EL (cell line): Measurements from ENCODE around the gene ITGBL1.
A peak's percentile ranks its signal among the peaks of the same experiment; 100 is the strongest.
"Not testable (repeated sequence)": the region's sequence is repeated elsewhere in the genome, so short reads cannot be mapped to it uniquely, and the experiment has no call there.

ENCODE experiments used
- DNase-seq: peaks from one replicate; pipeline ENCODE4 v3.0.0-alpha.2; 2016

The ITGBL1 gene

DNA sequence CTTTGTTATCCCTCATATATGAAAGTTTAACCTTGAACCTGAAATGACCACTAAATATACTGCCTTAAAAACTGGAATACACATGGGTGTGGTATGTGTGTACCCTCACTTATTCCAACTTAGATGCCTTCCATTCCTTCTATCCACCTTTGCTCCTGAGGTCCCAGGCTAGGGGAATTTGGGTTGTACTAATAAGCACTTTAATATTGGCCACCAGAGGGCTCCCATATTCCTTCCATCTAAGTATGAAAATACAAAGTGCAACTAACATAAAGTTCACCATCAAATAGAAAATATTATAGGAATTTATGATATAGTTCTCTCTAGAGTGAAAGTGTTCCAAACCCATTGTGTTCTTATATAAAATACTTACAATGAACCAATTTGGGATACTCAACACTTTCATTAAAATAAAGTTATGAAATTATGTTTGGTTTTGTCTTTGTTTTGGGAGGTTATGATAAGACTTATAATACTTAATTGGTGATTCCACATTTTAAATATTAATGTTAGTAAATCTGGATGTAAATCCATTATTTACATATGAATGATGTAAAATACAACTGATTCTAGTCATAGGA lies 62.3 kb downstream of the ITGBL1 start:
- DNase-seq = peak; percentile 70

DNA sequence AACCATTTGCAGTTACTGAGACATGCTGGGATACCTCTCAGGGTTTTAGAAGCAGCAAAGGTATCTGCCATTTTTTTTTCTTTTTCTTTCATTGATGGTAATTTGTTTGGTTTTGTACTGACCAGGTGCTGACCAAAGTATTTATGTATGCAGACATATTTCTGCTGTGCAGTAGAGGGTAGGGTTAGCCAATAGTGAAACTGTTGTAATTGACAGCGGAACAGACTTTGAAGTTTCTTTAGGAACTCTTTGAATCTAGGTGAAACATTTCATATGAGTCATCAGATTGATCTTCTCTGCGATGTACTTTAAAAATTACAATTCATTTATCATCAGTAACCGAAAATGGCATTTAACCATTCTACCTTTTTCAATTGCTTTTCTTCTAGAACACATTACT lies 63.0 kb downstream of the ITGBL1 start:
- no peak for DNase-seq

DNA sequence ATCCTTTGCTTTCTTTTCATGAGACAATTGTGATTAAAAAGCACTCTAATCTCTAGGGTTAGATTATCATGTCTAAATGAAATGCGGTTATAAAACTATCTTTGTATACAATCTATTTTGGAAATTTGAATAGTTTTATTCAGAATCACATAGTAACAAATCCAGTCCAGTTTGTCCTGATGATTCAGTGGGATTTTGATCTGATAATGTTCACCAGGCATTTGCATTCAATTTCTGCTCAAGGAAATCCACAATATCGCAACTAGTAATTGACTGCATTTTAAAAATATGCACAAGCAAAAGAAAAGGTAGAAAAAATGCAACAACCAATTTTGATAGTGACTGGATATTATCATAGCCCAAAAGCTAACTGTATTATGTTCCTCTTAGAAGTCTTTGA lies 63.8 kb downstream of the ITGBL1 start:
- no peak for DNase-seq

DNA sequence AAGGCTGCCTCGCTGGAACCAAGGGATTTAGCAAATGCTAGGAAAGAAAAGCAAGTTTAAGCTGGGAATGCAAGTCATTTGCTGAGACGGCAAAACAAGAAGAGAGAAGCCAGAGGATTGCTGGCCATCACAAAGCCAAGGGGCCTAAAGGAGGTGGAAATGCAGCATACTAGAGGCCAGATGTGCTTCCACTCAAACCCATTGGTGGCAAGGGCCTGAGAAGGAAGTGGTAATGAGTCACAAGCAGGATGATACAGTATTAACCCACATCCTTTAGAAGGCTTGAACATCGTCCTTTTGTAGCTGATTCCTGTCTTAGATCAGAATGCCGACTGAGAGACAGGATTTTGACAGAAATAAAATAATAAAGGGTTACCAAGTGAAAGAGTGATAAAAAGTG lies 68.2 kb downstream of the ITGBL1 start:
- DNase-seq = peak; percentile 90

DNA sequence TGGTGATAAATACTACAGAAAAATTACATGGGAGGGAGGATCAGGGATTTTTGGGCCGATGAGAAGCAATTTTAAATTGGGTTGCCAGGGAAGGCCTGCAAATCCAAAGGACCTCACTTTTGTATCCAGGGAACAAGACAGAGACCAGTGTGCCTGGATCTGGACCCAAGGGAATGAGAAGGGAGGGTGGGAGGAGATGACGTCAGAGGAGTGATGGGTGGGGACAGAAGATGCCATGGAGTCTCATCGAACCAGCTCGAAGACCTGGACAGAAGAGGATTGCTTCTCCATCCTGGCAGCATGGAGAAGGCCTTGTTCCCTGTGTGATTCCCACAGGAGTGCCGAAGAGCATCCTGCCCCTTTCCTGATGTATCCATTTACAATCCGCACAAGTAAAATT lies 68.9 kb downstream of the ITGBL1 start:
- DNase-seq = no peak

DNA sequence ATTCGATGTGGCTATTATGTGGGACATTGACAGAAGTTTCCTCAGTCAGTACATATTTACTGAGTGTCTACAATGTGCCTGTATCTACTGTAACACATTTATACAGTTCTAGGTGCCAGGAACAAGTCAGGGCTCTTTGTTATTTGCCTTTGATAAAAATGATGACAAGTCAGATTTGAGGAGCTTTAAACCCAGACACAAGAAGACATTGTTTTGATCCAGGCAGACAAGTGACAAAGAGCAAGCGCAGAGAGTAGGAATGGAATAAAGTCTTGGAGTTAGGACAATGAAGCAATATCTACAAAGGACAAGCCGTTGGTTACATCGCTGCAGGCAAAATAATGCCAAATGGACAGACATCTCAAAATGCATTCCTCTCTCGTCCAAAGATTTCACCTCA lies 70.1 kb downstream of the ITGBL1 start:
- no peak for DNase-seq

DNA sequence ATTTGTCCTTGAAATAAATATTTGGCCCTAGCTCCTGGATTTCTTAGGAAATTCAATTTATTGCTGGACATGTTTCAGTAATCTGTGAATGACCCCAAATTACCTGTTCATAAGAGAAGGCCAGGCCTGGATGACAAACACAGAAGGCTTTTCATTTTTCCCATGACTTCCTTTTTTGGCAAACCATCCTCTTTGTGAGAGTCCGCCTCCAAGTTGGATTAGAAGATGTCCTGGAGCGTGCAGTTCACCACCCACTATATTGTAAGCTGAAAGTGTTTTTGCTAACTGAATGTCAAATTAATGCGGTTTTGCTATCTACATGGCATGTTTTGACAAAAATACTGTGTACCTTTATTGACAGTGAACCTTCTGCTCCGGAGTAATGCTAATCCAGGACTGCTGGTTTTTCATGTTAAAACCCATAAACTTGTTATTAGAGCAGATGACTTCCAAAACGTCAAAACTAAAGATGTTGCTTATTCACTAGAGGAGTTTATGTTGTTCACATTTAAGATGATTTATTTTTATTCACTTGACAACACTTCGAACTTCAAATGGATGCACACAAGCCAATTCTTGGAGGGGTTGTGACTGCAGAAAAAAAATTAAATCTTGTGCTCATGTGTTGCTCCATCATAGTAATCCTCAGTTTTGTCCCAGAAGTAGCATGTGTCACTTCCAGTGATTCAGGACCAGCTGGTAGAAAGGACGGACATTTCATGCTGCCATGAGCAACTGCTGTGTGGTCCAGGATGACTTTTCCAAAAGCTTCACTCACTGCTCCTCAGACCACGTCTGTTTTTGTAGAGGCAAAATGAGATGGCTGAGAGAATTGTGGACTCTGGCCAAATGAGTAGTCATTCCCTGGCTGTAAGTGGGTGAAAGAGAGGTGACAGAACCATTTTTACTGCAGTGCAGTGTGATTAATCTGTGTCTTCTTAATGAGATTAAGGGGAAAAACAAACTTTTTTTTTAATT lies 71.0 kb downstream of the ITGBL1 start:
- DNase-seq = peak; percentile 82

DNA sequence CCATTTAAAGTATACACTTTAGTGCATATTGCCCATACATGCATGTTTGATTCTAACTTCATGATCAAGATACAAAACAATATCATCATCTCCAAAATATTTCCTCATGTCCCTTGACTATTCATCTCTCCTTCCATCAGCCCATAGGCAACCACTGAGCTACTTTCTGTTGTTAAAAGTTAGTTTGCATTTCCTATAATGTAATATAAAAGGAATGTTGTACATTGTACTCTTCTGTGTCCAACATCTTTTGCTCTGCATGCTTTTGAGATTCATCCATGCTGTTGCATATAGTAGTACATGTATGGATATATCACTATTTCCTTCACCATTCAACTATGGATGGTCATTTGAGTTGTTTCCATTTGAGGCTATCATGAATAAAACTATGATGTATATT lies 74.7 kb downstream of the ITGBL1 start:
- DNase-seq = peak; percentile 65

DNA sequence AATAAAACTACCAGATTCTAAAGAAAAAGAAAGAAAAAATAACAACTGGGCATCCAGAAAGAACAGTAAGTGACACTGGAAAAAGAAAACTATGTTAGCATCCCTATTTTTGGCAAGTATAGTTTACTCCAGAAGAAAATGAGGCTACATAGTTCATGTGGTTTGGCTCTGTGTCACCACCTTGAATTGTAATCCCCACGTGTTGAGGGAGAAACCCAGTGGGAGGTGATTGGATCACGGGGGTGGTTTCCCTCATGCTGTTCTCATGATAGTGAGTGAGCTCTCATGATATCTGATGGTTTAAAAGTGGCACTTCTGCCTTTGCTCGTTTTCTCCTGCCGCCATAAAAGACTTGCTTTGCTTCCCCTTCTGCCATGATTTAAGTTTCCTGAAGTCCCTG lies 76.9 kb downstream of the ITGBL1 start:
- DNase-seq = peak; percentile 84

DNA sequence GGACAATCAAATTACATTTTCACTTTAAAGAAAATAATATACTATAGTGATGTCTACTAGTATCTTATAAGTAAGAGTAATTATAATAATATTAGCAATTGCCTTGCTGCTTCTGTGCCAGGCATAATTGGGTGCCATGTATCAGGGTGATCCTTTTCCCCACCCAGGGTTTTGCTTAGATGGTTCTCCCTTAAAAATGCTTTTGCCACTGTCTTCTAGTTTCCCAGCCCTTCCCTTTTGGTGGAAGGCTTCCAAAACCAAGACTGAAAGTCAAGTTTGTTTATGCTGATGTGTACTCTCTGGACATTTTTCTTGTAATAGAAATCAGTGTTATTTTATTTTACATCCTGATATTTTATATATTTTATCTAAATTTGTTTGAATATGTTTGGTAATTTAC lies 77.8 kb downstream of the ITGBL1 start:
- no peak for DNase-seq

DNA sequence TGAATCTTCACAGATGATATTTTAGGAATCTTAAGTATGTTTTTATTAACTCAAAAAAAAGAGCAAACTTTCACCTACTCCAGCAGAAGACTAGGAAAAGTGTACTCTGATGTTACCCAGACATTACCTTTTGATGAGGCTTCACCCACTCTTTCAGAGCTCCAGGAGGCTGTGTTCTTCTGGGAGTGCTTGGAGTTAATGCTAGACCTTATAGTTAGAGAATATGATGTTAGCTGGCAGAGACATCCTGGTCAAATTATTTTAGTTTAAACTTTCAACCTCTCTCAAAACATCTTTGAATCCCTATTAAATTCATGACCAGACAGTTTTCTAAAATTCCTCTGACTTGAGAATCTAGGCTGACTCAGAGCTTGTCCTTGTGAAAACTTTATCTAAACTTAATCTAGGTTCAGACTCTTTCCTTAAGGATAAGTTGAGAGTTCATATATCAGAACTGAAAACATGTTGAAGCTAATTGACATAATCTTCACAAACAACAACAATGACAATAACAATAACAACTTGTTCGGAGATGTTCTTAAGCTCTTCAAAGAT lies 82.8 kb downstream of the ITGBL1 start:
- DNase-seq = peak; percentile 62

DNA sequence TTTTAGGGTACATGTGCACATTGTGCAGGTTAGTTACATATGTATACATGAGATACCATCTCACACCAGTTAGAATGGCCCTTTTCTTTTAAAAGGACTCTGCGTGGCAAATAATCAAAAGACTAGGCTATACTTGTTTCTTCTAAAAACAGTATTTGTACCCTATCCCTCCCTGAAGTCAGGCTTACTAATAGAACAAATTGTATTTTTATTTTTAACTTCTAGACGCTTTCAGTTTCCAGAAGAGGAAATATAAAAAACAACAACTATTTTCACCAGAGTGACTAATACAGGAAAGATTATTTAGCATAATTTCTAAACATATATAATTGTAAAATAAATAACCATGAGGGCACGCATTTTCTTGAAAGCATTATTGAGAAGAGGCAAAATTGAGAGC lies 83.6 kb downstream of the ITGBL1 start:
- no peak for DNase-seq

DNA sequence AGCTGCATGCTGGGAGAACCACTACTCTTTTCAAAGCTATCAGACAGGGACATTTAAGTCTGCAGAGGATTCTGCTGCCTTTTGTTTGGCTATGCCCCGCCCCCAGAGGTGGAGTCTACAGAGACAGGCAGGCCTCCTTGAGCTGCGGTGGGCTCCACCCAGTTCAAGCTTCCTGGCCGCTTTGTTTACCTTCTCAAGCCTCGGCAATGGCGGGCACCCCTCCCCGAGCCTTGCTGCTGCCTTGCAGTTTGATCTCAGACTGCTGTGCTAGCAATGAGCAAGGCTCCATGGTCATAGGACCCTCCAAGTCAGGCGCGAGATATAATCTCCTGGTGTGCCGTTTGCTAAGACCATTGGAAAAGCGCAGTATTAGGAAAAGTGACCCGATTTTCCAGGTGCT lies 92.1 kb downstream of the ITGBL1 start:
- not testable (repeated sequence) for DNase-seq

DNA sequence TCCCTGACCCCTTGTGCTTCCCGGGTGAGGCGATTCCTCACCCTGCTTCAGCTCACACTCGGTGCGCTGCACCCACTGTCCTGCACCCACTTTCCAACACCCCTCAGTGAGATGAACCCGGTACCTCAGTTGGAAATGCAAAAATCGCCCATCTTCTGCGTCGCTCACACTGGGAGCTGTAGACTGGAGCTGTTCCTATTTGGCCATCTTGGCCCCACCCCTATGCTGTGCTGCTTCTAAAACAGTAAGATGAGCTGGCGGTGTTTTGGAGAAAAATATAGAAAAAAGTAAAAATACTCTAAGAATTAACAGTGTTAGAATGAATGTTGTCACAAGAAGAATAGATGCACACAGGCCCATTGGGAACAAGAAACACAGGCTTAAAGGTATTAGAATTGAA lies 92.5 kb downstream of the ITGBL1 start:
- no peak for DNase-seq

DNA sequence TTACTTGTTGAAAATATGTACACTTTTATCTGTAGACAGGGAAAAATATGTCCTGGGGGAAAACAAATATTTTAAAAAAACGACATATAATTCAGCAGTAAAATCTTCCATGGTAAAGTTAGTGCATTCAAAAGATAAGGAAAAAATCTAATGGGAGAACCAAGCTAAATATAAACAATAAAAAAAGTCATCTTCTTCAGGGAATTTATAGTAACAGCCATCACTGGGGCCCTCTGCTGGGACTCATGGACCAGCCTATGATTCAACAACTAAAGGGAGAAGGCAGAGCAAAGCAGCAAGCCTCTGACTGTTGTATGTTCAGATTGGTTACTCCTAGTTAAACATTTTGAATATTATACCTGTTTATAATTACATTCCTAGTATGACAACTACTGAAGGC lies 93.0 kb downstream of the ITGBL1 start:
- DNase-seq = peak; percentile 62

DNA sequence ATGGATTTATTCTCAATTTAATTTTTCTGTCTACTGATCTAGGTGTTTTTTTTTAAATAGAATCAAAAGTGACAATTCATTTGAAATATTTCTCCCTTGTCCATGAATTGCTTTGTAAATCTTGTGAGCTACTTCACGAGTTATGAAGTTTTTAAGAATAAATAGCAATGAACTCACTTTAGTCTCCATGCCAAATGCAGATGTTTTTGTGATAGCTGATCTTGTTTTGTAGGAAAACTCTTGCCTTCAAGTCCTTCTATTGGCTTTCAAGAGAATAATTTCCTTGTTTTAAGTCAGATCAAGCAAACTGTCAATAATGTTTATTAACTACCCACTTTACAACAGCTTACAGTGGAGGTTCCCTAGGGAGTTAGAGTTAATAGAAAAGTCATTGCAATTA lies 99.8 kb downstream of the ITGBL1 start:
- DNase-seq = no peak

DNA sequence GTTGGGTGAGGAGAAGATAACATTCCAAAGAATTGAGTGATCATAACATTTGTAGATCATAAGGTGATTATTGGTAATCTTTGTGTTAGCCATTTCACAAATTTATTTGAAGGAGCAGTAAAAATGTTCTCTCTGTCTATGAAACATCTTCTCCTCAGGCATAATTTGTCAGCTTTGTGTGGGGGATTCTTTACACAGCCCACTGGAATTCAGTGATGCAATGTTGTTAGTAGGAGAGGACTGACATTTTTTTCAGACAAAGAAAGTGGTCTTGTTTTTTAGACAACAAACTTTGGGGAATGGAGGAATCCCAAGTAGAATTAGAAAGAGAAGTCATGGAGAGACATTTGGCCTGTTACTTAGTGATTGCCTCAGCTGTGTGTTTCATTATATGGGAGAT lies 100.3 kb downstream of the ITGBL1 start:
- peak; percentile 80 for DNase-seq

DNA sequence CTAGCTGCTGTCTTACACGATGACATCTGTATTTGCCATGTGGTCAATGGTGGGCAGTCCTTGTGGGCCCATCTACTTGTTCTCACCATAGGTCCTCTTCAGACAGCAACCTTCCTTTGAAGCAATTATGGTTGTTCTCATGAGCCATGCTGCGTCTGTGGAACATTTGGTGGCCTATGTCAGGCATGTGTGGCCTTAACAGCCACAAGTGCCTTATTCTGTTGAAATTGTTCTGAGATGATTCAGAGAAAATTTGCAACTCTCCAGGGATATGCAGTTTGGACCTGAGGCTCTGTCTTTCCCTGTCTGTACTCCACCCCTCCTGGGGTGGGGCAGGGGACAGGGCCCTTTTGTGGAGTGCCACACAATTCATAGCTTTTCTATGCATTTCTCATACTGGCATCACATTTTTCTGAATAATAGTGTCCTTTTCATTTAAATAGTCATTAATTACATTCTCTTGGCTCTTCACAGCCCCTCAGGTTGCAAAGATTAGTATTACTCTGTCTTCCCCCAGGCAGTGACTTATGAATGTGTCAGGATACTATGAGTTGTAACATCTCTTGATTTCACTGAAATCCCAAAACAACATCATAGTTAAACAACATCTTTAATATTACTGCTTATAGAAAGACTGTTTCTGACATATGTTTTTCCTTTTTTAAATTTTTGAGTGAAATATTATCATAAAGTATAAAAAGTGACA lies 102.1 kb downstream of the ITGBL1 start:
- peak; percentile 62 for DNase-seq

DNA sequence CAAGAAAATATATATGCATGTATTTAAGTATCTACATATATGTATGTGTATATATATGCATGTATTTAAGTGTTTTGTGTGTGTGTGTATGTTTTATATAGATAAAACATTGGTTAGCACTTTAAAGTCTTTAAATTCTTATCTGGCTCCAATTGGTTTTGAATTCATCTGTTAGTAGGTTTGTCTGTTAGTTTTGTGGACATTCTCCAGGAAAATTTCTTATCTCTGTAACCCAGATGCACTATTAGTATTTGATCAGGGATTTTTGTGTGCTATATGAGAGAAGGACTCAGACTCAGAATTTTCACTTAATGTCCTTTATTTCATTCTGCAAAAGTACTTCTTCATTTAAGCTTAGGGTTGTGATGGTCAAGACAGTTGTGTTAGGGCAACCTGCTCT lies 103.1 kb downstream of the ITGBL1 start:
- no peak for DNase-seq

DNA sequence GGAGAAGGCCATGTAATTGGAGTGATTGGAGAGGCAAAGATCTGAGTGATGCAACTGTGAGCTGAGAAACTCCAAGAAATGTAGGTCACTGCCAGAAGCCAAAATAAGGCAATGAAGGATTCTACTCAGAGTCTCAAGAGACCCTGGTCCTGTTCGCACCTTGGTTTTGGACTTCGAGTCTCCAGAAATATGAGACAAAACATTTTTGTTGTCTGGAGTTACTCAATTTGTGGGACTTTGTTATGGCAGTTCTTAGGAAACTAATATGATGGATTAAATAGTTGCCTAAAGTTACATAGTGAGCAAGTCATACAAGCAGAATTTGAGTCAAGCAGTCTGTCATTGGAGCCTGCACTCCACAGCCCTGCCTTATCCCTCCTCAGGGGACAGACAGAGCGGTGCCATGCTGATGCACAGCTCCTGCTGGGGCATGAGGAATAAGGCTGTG lies 104.2 kb downstream of the ITGBL1 start:
- DNase-seq = no peak

DNA sequence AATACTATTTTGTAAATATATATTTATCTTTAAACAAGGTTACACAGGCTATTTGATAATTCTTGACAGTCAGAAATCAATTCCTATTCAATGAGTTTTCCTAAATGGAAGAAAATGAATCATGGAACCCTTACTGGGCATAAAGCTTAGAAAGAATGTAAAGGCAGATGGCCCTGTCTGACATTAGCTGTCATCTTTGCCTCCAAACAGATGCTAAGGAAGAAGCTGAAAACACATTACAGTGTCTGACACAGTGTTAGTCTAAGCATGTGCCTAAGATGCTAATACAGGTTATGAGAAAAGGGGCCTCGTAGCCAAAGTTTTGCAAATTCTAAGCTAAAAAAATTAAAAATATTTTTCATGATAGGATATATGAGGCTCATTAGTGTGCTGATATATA lies 112.8 kb downstream of the ITGBL1 start:
- no peak for DNase-seq

DNA sequence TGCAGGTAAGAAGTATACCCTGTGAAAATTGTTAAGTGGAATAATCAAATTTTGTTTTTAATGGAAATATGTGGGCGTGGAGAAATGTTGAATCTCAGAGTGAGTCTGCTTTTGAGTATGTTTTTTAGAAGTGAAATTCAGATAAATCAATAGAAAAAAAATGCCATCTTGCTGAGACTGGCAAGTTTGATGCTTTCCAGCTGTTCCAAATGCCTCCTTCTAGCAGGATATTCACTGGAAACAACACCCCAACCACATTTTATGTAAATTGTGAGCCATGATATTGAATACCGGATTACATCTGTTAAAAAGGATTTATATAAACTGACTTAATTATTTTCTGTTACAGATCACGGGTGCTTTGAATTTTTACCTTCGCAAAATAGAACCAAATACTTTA lies 115.4 kb downstream of the ITGBL1 start:
- DNase-seq = no peak

DNA sequence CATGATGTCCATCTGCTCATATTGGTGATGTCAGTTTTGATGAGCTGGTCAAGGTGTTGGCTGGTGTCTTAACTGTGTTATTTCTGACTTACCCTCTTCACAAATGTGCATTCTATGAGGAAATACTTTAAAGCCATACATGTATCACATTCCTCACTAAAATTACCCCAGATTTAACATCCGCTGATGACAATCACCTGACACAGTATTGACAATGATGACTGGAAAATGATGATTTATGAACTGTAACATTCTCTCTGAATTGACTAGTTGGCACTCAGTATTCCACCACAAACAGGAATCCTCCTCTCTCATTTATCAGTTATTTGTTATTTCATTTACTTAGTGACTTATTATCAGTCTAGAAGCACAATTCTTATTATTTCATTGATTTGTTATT lies 117.3 kb downstream of the ITGBL1 start:
- DNase-seq = no peak

DNA sequence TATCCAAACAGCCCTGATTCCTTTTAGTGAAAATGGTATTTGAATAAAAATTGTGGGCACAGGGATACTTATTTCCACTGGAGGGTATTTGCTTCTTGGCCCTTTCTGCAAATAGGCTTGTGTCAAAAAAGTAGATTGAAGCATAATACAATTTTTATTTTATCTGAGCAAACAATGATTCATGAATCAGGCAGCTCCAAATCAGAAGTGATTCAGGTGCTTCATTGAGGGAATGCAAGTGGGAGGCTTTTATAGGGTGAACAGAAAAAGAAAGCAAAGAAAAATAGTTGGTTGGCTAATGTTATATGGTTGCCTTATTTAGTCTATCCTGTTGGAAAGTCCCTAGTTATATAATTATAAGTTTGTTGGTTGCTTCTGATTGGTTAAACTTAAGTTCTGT lies 117.9 kb downstream of the ITGBL1 start:
- DNase-seq = peak; percentile 13
